AG09309 (cell line): ENCODE results near the gene GARIN5A.

ENCODE experiments used
- DNase-seq: peaks from one replicate; pipeline ENCODE4 v3.0.0-alpha.2; 2010; ENCODE audit warnings: low read depth
- H3K4me3 ChIP-seq: 2 replicates; pipeline ENCODE4 v1.5.1; 2011; ENCODE audit warnings: mild to moderate bottlenecking, low read depth, low read length, moderate library complexity; ENCODE audit not compliant: control insufficient read depth
- CTCF ChIP-seq: IDR thresholded peaks from 2 replicates; pipeline ENCODE4 v1.5.1; 2011; ENCODE audit warnings: mild to moderate bottlenecking, low read depth, low read length, inconsistent platforms; ENCODE audit not compliant: insufficient read depth, control insufficient read depth; ENCODE audit errors: missing control alignments

Gene GARIN5A

GRCh38 chr19:50435221-50435620 is 41.4 kb downstream of the GARIN5A start:
- no peak for DNase-seq
- H3K4me3 ChIP-seq: no peak overlapping the region
- TF ChIP-seq CTCF: no peak

GRCh38 chr19:50434525-50434924 is 42.1 kb downstream of the GARIN5A start:
- no peak overlapping the region for H3K4me3 ChIP-seq
- DNase-seq: no peak
- TF ChIP-seq CTCF: no peak

GRCh38 chr19:50433201-50434180 is 43.2 kb downstream of the GARIN5A start:
- H3K4me3 ChIP-seq: no peak overlapping the region
- no peak for TF ChIP-seq CTCF
- DNase-seq: no peak

GRCh38 chr19:50432221-50433028 is 44.2 kb downstream of the GARIN5A start, which contains the start of gene MYBPC2:
Gene MYBPC2, plus strand, starts transcription at chr19:50432892. Its CDS starts 62 bp downstream, at chr19:50432954.
- no peak for TF ChIP-seq CTCF
- DNase-seq: no peak
- peak within 1 kb of the TSS; percentile 53 for H3K4me3 ChIP-seq

GRCh38 chr19:50431343-50432220 is 45.1 kb downstream of the GARIN5A start:
- no peak for TF ChIP-seq CTCF
- no peak for DNase-seq
- H3K4me3 ChIP-seq: peak overlapping the region; percentile 53
